GM21390 (cell line): Measurements from ENCODE around the gene NEUROG2.
"Not testable (repeated sequence)": the region's sequence is repeated elsewhere in the genome, so short reads cannot be mapped to it uniquely, and the experiment has no call there.

Experiments
- ATAC-seq: cut with Tn5 transposase; IDR thresholded peaks from one replicate; pipeline ENCODE4 v1.9.1; 2021; ENCODE audit not compliant: unreplicated experiment

Gene NEUROG2

GRCh38 chr4:112492321-112492720 is 23.7 kb downstream of the NEUROG2 start:
- ATAC-seq = no peak

DNA sequence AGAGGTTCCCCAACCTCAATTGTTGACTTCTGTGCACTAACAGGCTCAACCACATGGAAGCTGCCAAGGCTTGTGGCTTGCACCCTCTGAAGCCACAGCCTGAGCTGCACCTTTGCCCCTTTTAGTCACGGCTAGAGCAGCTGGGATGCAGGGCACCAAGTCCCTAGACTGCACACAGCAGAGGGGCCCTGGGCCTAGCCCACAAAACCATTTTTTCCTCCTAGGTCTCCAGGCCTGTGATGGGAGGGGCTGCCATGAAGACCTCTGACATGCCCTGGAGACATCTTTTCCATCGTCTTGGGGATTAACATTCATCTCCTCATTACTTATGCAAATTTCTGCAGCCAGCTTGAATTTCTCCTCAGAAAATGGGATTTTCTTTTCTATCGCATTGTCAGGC is 25.2 kb downstream of the NEUROG2 start:
- not testable (repeated sequence) for ATAC-seq

DNA sequence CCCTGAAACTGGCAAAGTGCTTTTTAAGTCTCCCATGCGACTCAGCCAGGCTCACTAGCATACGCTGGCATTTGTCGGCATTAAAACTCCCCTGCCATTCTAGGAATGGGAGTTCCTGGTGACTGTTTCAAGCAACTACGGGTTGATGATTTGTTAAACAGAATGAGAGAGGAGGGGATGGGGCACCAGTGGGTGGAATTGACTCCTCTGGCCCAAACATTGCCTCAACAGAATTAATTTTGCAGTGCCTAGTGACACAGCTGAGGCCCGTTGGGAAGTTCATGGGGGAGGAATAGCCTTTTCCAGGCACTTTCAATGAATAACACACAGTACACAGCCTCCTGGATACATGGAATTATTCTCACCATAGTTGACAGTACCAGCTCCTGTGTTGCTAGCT is 30.1 kb downstream of the NEUROG2 start:
- ATAC-seq = no peak

- no peak for ATAC-seq
Measured at GRCh38 chr4:112473985-112474384, 42.0 kb downstream of the NEUROG2 start.

GRCh38 chr4:112472318-112472717 is 43.7 kb downstream of the NEUROG2 start:
- no peak for ATAC-seq
